Right lobe of liver (tissue), 6 donors: ENCODE data around the gene IFIT1. TPM values are rescaled to one million over a fixed set of nuclear protein-coding genes. Genes with fewer than 3 reads are reported as not detected.
"Not testable (repeated sequence)": the region's sequence is repeated elsewhere in the genome, so short reads cannot be mapped to it uniquely, and the experiment has no call there.

Experiments used
- ATAC-seq, 4 donors: fragments of 200-7000 bp; cut with Tn5 transposase; one replicate each; pipeline ENCODE4 v1.9.1; 2020; ENCODE audit warnings: mild to moderate bottlenecking in 4 of 4, moderate library complexity in 4 of 4
- DNase-seq, 3 donors: peaks; one replicate each; pipeline ENCODE4 v3.0.0-alpha.2; 2020
- H3K27ac ChIP-seq, 3 donors: fragments of 200-600 bp; one replicate each; pipeline ENCODE4 v1.8.0; 2022
- H3K27me3 ChIP-seq, 2 donors: fragments of 200-600 bp; one replicate each; pipeline ENCODE4 v1.8.0; 2022
- H3K36me3 ChIP-seq, 4 donors: fragments of 200-600 bp; sonication (generic) in 1 of 4; one replicate each; pipeline versions ENCODE4 v1.5.1 to v1.8.0; 2017 to 2022; ENCODE audit warnings: control low read depth in 1 of 4
- H3K4me1 ChIP-seq, 4 donors: fragments of 200-600 bp; sonication (generic) in 1 of 4; one replicate each; pipeline versions ENCODE4 v1.5.1 to v1.8.0; 2017 to 2022; ENCODE audit warnings: control low read depth in 1 of 4
- H3K4me3 ChIP-seq, 3 donors: fragments of 200-600 bp; one replicate each; pipeline ENCODE4 v1.8.0; 2022
- H3K9me3 ChIP-seq, 4 donors: fragments of 200-600 bp; sonication (generic) in 1 of 4; one replicate each; pipeline versions ENCODE4 v1.5.1 to v1.8.0; 2017 to 2022; ENCODE audit warnings: control low read depth in 1 of 4
- POLR2A ChIP-seq: fragments of 450-650 bp; IDR thresholded peaks from one replicate; pipeline ENCODE4 v1.6.1; 2017; ENCODE audit warnings: antibody characterized with exemption, mild to moderate bottlenecking
- WGBS: methylation state at CpG from one replicate; pipeline ENCODE4 v1.1.6; 2018; ENCODE audit warnings: low coverage, low lambda C conversion rate; ENCODE audit not compliant: insufficient coverage; ENCODE audit errors: missing lambda C conversion rate; 5-methylcytosine and 5-hydroxymethylcytosine counted together
- intact Hi-C, 2 donors: fragments of 100-400 bp; cut with DNase I; formaldehyde crosslinking; loops; one replicate each; pipeline versions ENCODE4 v1.11.2 to v1.14.1; 2022
- total RNA-seq, 6 experiments: library from RNA; depleted of rRNA in 2 of 6; stranded (reverse); fragments of >200 nt in 2 of 6; fragmentation: NEBNext Ultra II Directional in 3 of 6; extraction: Animal tissue kit (Norgen Biotek cat#: 25700) in 3 of 6; gene quantifications; one replicate each; pipeline versions ENCODE4 v1.1.0 to v1.2.4, GENCODE V29; 2016 to 2023
- TF ChIP-seq, protein P1 (sequence below), 4 donors: fragments of 200-600 bp in 3 of 4; fragments of 450-650 bp in 1 of 4; IDR thresholded peaks; one replicate each; pipeline versions ENCODE4 v1.5.1 to v1.8.0; 2016 to 2022; ENCODE audit warnings: antibody characterized with exemption in 4 of 4, mild to moderate bottlenecking in 2 of 4
- donor health status: DM: no; HTN: yes; CAD: no.
- donor health status: DM: no; HTN: no; CAD: no.
- donor health status: DM: no; HTN: no; CAD: no.
- donor health status: DM: no; HTN: yes; CAD: no.
- donor health status: DM: no; HTN: yes; CAD: no.

The IFIT1 gene
- total RNA-seq, 6 experiments from 2014 or later, result 3.6 to 12.9 (median 10.0) TPM

DNA sequence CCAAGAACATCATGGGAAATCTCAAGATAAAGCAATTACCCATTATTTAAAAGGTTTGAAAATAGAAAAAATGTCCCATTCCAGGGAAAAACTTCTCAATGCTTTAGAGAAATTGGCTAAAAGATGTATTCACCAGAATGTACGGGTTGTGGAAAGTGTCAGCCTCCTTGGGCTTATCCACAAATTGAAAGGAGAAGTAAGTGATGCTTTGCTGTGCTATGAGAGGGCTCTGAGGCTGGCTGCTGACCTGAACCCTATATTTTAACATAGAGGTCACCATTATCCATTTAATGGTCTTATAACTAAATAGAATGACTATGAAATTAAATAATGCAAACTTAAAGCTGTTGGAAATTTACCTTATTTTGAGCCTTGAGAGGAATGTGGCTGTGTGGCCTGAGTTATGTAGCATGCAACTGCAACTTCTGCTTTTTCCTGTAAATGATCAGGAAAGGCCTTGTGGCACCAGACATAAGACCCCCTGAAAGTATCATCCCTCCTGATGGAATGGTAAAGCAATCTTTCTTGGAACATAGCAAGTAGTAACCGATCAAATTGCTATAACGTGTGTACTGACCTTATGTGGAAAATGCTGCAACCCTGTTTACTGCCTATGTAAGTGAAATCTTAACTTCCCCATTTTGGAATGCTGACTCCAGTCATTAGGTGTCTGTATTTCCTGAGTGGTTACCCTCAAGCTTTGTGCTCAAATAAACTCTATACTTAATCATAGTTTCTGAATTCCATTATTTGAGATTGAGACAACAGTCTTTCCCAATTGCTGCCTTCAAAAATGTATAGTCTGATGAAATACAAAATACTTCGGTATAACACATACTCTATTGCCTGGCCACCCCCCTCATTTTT is 7.7 kb upstream of the IFIT1 start:
- peak; percentile 42 to 68 (median 50) for ATAC-seq
- TF ChIP-seq, protein P1, sequence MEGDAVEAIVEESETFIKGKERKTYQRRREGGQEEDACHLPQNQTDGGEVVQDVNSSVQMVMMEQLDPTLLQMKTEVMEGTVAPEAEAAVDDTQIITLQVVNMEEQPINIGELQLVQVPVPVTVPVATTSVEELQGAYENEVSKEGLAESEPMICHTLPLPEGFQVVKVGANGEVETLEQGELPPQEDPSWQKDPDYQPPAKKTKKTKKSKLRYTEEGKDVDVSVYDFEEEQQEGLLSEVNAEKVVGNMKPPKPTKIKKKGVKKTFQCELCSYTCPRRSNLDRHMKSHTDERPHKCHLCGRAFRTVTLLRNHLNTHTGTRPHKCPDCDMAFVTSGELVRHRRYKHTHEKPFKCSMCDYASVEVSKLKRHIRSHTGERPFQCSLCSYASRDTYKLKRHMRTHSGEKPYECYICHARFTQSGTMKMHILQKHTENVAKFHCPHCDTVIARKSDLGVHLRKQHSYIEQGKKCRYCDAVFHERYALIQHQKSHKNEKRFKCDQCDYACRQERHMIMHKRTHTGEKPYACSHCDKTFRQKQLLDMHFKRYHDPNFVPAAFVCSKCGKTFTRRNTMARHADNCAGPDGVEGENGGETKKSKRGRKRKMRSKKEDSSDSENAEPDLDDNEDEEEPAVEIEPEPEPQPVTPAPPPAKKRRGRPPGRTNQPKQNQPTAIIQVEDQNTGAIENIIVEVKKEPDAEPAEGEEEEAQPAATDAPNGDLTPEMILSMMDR (IDR thresholded peaks at IDR 0.05), result no peak
- TF ChIP-seq POLR2A, result no peak
- WGBS, result 66% methylated on average over 4 of the region's 4 CpGs
- H3K36me3 ChIP-seq, result no peaks in the 10 kb centered on the region
- intact Hi-C loops, result no loop called here
- peak overlapping the region in 1 of 3 donors; percentile 13 for H3K27ac ChIP-seq
- no peaks in the 10 kb centered on the region for H3K9me3 ChIP-seq
- no peaks in the 10 kb centered on the region for H3K27me3 ChIP-seq
- no peaks in the 10 kb centered on the region for H3K4me1 ChIP-seq
- no peak overlapping the region for H3K4me3 ChIP-seq
- no peak for DNase-seq

DNA sequence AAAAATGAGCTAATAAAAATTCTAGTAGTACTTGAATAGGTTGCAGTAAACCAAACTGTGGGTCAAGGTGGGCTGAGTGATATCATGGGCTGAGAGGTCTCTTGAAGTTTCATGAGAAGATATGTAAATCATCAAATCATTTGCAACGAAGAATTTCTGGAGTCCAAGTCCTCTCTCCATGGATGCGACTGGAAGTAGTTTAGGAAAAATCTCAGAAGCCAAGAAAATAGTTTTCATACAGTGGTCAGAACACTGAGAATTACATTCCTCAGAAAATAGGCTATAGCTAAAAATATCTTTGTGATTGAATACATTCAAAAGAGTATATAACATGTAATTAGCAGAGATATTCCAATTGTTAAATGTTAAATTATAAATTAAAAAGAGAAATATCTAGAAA is 3.6 kb upstream of the IFIT1 start:
- WGBS, result 78% methylated on average over 2 of the region's 2 CpGs

DNA sequence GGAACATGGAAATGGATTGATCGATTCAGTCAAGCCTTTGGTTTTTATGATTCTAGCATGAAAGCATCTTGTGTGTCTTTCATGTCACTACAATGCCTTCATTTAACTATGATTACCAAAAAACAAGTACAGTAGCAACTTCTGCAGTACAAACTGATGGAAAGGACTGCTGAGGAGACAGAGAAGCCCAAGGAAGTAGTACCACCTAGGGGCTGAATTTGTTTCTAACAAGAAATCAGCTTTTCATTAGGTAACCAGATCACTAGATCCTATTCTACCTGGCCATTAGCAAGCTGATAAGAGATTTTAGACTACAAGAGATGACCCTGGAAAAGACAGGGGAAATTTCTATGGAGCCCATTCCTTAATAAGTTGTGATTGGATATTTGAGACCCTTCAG is 3.2 kb upstream of the IFIT1 start:
- no peak overlapping the region for H3K4me3 ChIP-seq
- no peaks in the 10 kb centered on the region for H3K27me3 ChIP-seq
- 61% methylated on average over 1 of the region's 1 CpG for WGBS
- no peaks in the 10 kb centered on the region for H3K9me3 ChIP-seq
- ATAC-seq (peak in 3 of 4 donors; percentile 22 to 50 (median 36)), DNase-seq (no peak)
- intact Hi-C loops, result no loop called here
- H3K36me3 ChIP-seq, result no peaks in the 10 kb centered on the region
- TF ChIP-seq, protein P1 (IDR thresholded peaks at IDR 0.05), result peak; percentile 37 to 54 (median 44)
- TF ChIP-seq POLR2A, result no peak
- H3K27ac ChIP-seq, result no peak overlapping the region
- H3K4me1 ChIP-seq, result peaks cover 0 to 14% (median 5%) of the 10 kb centered on the region in 4 donors

More for the DNA sequence above, 3.6 kb upstream of the IFIT1 start:
- TF ChIP-seq, protein P1 (IDR thresholded peaks at IDR 0.05), result no peak
- TF ChIP-seq POLR2A, result no peak
- Histone ChIP-seq H3K27ac (no peak overlapping the region), H3K4me3 (no peak overlapping the region), H3K36me3 (no peaks in the 10 kb centered on the region), H3K9me3 (no peaks in the 10 kb centered on the region), H3K27me3 (no peaks in the 10 kb centered on the region), H3K4me1 (peaks cover 0 to 11% (median 3%) of the 10 kb centered on the region in 4 donors)
- DNase-seq (no peak), ATAC-seq (no peak)
- intact Hi-C loops, result no loop called here

DNA sequence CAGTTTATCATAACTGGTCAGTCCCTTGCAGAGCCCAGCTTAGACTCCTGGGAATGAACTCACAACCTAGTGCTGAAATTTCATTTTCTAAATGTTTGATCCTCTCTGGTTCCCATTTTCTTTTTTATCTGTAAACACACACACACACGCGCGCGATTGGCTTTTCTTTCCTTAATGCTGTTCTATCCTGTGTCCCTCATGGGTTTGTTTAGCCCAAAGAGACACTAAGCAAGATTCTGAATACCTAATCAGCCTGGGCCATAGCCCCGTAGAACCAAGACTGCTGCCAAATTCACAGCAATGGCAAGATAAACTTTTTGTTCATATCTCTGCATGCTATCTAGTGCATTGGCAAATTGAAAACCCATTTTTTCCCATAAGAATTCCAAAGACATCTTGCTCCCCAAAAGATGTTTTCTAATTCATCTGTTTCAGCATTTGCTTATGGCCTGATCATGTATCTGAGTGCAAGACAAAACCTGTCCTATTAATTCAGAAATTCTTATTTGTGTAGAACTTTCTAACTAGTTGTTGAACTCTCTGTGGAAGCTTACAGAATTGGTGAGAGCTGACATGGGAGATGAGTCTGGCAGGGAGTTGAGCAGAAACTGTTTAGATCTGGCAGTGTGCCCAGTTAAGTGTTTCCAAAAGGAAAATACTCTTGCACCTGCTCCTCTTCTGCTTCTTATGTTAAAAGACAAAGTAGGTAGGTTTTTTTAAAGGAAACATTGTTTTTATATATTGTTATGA is 1.8 kb upstream of the IFIT1 start:
- peak overlapping the region in 1 of 3 donors; percentile 99 for H3K27ac ChIP-seq
- whole genome bisulfite sequencing, result 65% methylated on average over 5 of the region's 5 CpGs
- no peaks in the 10 kb centered on the region for H3K36me3 ChIP-seq
- DNase-seq, result no peak
- TF ChIP-seq, protein P1 (IDR thresholded peaks at IDR 0.05), result no peak
- no peak for TF ChIP-seq POLR2A
- intact Hi-C loops, result no loop called here
- no peak overlapping the region for H3K4me3 ChIP-seq
- H3K9me3 ChIP-seq, result no peaks in the 10 kb centered on the region
- ATAC-seq, result no peak
- peaks cover 0 to 14% (median 5%) of the 10 kb centered on the region in 4 donors for H3K4me1 ChIP-seq
- H3K27me3 ChIP-seq, result no peaks in the 10 kb centered on the region

DNA sequence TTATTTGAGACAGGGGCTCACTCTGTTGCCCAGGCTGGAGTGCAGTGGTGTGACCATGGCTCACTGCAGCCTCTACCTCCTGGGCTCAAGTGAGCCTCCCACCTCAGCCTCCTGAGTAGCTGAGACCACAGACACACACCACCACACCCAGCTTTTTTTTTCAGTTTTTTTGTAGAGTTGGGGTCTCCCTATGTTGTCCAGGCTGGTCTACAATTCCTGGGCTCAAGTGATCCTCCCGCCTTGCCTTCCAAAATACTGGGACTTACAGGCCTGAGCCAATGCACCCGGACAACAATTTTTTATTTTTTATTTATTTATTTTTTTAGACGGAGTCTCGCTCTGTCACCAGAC is 1.2 kb upstream of the IFIT1 start:
- intact Hi-C loops, H3K36me3 ChIP-seq, DNase-seq, H3K27me3 ChIP-seq, H3K4me3 ChIP-seq, ATAC-seq, H3K9me3 ChIP-seq: not testable (repeated sequence)
- Histone ChIP-seq H3K4me1 (peaks cover 0 to 14% (median 5%) of the 10 kb centered on the region in 4 donors), H3K27ac (peak overlapping the region in 1 of 3 donors; percentile 99)
- whole genome bisulfite sequencing, result 90% methylated on average over 4 of the region's 4 CpGs
